ENCODE measurements around the gene PCA3.
"Not testable (repeated sequence)": the region's sequence is repeated elsewhere in the genome, so short reads cannot be mapped to it uniquely, and the experiment has no call there.

The PCA3 gene

GRCh38 chr9:76764138-76764537, at the start of gene PCA3:
Gene PCA3, plus strand, starts transcription at chr9:76764438.
- no peak for FAIRE-seq

- FAIRE-seq: no peak
These were observed 48.1 kb upstream of the PCA3 start for GRCh38 chr9:76716085-76716672.

GRCh38 chr9:76717176-76717575, 47.1 kb upstream of the PCA3 start:
- FAIRE-seq: no peak

- no peak for FAIRE-seq
These were observed 46.6 kb upstream of the PCA3 start for GRCh38 chr9:76717613-76718012.

- no peak for FAIRE-seq
These were observed 46.1 kb upstream of the PCA3 start for GRCh38 chr9:76718166-76718565.

GRCh38 chr9:76720245-76720644, 44.0 kb upstream of the PCA3 start:
- FAIRE-seq: no peak

- no peak for FAIRE-seq
These were observed 39.2 kb upstream of the PCA3 start for GRCh38 chr9:76725011-76725546.

- FAIRE-seq: no peak
These were observed 38.4 kb upstream of the PCA3 start for GRCh38 chr9:76725885-76726284.

GRCh38 chr9:76729116-76729515, 35.1 kb upstream of the PCA3 start:
- FAIRE-seq: no peak

- FAIRE-seq: no peak
These were observed 34.1 kb upstream of the PCA3 start for GRCh38 chr9:76729980-76730737.

GRCh38 chr9:76730801-76731200, 33.4 kb upstream of the PCA3 start:
- FAIRE-seq: no peak

- FAIRE-seq: no peak
These were observed 31.8 kb upstream of the PCA3 start for GRCh38 chr9:76732341-76732958.

GRCh38 chr9:76733096-76733495, 31.1 kb upstream of the PCA3 start:
- FAIRE-seq: no peak

- FAIRE-seq: no peak
These were observed 29.5 kb upstream of the PCA3 start for GRCh38 chr9:76734716-76735115.

- FAIRE-seq: no peak
These were observed 26.9 kb upstream of the PCA3 start for GRCh38 chr9:76737154-76737902.

GRCh38 chr9:76738402-76738801, 25.8 kb upstream of the PCA3 start:
- FAIRE-seq: no peak

GRCh38 chr9:76741524-76741923, 22.7 kb upstream of the PCA3 start:
- FAIRE-seq: no peak

- FAIRE-seq: not testable (repeated sequence)
These were observed 21.3 kb upstream of the PCA3 start for GRCh38 chr9:76742890-76743289.

- no peak for FAIRE-seq
These were observed 20.3 kb upstream of the PCA3 start for GRCh38 chr9:76743931-76744330.

- no peak for FAIRE-seq
These were observed 19.9 kb upstream of the PCA3 start for GRCh38 chr9:76744336-76744735.

- FAIRE-seq: no peak
These were observed 13.2 kb upstream of the PCA3 start for GRCh38 chr9:76751001-76751400.

- no peak for FAIRE-seq
These were observed 8.0 kb upstream of the PCA3 start for GRCh38 chr9:76756268-76756640.

GRCh38 chr9:76756941-76757673, 7.1 kb upstream of the PCA3 start:
- FAIRE-seq: no peak
